ENCODE measurements around the gene ATXN1L.
"Not testable (repeated sequence)": the region's sequence is repeated elsewhere in the genome, so short reads cannot be mapped to it uniquely, and the experiment has no call there.

ATXN1L gene

DNA sequence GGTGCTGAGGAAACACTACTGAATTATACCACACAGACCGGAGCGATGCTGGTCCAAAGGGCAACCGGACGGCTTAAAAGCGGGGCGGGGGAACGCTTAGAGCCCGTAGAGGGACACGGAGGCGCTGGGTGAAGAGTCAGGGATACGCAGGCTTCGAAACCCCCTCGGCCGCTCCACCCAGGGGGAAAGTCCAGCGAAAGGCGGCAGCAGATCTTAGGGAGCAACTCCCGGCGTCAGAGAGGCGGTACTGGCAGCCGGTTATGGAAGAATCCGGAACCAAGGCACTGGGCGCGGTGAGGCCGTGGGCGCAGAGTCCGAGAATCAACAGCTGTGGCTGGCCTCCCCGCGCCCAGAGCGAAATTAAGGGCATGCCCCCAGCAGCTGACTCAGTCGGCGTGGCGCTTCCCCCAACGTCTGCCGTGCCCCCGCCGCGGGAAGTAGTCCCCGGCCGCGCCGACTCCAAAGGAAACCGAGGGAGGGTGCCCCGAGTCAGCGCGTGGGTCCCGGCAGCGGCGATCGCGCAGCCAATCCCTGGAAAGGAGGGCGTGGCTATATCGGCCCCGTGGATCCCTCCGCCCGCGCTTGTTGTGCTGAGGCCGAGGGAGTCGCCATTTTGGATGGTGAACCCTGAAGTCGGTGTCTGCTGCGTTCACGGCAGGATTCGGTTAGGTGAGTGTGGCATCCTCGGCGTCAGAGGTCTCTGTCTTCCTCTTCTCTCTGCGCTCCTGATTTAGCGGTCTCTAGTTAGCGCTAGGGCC, 49.3 kb downstream of the ATXN1L start, which contains the start of gene IST1:
Gene IST1, plus strand, starts transcription at position 611 of the 758 bp plus-strand sequence. CDS start 20,110 bp downstream, outside the sequence.
- DNase-seq: peak; percentile 98

GRCh38 chr16:71895679-71896365, 50.0 kb downstream of the ATXN1L start:
- no peak for DNase-seq

GRCh38 chr16:71896764-71897368, 51.1 kb downstream of the ATXN1L start:
- no peak for DNase-seq

- DNase-seq: no peak
Observed at GRCh38 chr16:71899171-71899570, 53.4 kb downstream of the ATXN1L start.

DNA sequence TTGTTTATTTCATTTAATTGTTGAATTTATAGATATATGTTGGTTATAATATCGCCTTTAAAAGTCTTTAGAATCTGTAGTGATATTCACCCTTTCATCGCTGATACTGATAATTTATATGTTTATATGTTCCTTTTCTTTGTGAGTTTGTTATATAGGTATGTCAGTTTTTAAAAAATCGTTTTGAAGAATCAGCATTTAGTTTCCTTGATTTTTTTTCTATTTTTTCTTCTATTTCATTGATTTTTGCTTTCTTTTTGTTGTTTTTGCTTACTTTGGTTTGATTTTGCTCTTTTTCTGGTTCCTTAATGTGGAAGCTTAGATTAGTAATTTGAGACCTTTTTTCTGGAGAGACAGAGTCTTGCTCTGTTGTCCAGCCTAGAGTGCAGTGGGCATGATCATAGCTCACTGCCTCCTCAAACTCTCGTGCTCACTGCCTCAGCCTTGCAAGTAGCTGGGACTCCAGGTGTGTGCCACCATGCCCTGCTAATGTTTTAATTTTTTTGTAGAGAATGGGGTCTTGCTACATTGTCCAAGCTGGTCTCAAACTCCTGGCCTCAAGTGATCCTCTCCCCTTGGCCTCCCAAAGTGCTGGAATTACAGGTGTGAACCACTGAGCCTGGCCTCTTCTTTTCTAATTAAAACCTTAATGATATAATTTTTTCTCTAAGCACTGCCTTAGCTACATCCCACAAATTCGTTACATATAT, 57.0 kb downstream of the ATXN1L start:
- no peak for DNase-seq

- no peak for DNase-seq
Observed at GRCh38 chr16:71903608-71904007, 57.8 kb downstream of the ATXN1L start.

DNA sequence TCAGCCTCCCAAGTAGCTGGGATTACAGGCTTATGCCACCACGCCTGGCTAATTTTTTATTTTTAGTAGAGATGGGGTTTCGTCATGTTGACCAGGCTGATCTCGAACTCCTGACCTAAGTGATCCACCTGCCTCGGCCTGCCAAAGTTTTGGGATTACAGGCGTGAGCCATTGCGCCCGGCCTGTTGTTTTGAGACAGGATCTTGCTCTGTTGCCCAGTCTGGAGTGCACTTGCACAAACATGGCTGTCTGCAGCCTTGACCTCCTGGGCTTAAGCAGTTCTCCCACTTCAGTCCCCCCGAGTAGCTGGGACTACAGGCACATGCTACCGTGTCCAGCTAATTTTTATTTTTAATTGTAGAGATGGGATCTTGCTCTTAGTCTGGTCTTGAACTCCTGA, 58.5 kb downstream of the ATXN1L start:
- no peak for DNase-seq

GRCh38 chr16:71905765-71906164, 60.0 kb downstream of the ATXN1L start:
- not testable (repeated sequence) for DNase-seq
